Measurements from ENCODE around the gene CHRNB4. TPM values are rescaled to one million over a fixed set of nuclear protein-coding genes. Genes with fewer than 3 reads are reported as not detected.
"Not testable (repeated sequence)": the region's sequence is repeated elsewhere in the genome, so short reads cannot be mapped to it uniquely, and the experiment has no call there.

Gene CHRNB4
- polyA plus RNA-seq, 4 donors: 2.9 to 3.5 (median 3.1) TPM

DNA sequence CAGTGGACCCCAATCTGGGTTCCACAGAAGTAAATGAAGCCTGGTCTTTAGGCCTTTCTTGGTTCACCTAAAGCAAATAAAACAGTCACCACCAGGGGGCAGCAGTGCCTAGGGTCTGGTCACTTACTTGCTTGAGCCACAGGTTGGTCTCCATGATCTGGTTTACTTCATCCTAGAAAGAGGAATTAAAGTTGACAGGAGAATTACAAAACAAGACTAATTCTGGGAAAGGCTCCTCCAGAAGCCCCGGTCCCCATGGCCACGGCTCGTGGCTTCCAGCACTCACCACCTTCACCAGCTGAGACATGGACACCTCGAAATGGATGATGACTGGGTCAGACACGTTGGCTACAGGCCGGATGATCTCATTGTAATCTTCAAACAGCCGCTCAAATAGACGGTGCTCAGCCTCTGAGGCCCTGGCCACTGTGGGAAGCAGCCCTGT, 22.5 kb downstream of the CHRNB4 start:
- peak; percentile 75 to 85 (median 83) for DNase-seq (ENCODE audit: low read depth in 4 of 4, low spot score in 3 of 4)

DNA sequence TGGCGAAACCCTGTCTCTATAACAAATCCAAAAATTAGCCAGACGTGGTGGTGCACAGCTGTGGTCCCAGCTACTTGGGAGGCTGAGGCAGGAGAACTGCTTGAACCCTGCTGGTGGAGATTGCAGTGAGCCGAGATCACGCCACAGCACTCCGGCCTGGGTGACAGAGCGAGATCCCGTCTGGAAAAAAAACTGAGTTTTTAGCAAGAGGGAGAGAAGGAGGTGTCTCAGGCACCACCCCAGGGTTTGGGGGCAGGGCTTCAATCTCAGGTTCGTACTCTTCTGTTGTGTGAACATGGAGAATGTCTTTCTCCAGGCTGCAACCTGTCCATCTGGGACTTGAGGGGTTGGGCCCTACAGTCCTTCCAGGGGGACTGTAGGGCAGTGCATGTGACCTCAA, 22.9 kb downstream of the CHRNB4 start:
- DNase-seq (ENCODE audit: low read depth in 4 of 4, low spot score in 3 of 4): no peak

DNA sequence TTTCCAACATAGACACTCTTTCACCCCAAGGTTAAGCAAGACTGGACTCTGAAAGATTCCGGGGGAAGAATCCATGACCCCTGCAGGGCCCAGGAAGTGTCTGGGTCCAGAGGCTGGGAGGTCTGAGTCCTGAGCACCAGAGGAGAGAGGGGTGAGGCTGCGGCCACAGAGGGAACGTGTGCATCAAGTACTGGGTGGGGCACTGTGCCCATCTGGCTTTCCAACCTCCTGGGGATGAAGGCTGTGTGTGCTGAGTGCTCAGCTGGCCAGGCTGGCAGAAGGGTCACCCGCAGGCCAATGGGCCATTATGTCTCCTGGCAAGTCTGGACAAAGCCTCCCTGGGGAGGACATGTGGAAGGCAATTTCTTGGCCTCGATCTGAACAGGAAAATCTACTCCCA, 23.5 kb downstream of the CHRNB4 start:
- DNase-seq (ENCODE audit: low read depth in 4 of 4, low spot score in 3 of 4): no peak

DNA sequence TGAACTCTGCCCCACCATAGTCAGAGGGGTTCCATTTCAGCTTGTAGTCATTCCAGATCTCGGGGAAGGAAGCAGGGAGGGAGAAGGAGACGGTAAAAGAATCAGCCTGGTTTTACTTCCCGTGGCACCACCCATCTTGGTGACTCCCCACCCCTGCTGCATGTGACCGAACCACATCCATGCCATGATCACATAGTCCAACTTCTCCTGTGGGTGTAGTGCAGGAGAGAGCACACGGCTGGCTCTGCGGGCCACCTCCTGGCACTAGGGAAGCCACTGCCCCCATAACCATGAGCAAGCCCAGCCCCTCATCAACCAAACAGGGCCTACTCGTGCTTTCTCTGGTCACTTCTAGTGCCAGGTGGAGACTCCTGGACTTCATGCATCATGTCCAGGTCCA, 23.9 kb downstream of the CHRNB4 start:
- no peak for DNase-seq (ENCODE audit: low read depth in 4 of 4, low spot score in 3 of 4)

DNA sequence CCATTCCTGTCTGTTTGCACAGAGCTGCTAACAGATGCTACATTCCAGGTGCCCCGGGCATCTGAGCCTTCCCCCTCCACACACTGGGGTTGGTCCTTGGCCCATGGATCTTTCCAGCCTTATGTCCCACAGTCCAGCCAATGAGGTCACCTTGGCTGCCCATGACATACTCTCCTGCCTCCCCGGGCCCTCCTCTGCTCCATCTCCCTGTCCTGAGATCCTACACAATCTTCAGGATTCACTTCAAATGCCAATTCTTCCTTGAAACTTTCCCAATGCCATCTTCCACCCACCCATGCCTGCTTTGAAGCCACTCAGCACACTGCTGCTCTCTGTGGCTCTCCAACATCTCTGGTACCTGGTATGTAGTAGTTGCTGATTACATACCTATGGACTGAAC, 24.5 kb downstream of the CHRNB4 start:
- no peak for DNase-seq (ENCODE audit: low read depth in 4 of 4, low spot score in 3 of 4)

DNA sequence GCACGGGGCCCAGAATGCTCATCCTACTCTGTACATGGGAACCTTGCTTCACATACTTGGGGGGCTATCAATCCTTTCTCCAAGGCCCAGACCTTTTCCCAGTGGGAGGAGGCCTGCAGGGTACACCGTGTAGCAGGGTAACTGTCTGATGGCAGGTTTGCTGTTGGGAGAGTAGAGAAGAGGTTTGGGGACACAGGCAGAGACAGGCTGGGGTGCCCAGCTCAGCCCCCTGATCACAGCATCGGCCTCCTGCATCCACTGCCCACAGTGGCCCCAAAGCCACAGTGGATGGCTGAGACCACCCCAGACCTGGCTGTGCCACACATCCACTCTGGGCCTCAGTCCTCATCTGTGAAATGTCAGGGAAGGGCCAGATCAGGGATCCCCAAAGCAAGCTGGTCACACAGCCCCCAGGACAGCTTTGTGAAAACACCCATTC, 25.8 kb downstream of the CHRNB4 start:
- no peak for DNase-seq (ENCODE audit: low read depth in 4 of 4, low spot score in 3 of 4)

DNA sequence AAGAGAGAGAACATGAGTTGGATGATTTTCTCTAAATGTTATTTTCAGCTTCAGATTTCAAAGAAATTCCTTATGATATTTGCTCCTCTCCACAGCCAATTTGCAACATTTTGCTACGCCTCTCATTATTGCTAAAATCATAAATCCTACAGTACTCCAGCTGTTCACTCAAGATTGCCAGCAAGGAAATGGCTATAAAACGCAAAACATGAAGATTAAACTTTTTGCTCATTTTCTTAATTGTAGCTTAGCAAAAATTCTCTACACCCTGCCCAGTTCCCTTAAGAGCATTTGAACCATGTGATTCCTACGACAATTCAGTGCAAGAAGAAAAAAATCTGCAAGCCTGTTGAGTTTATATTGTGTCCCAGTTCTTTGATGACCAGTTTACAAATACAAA, 27.0 kb downstream of the CHRNB4 start:
- DNase-seq (ENCODE audit: low read depth in 4 of 4, low spot score in 3 of 4): no peak

DNA sequence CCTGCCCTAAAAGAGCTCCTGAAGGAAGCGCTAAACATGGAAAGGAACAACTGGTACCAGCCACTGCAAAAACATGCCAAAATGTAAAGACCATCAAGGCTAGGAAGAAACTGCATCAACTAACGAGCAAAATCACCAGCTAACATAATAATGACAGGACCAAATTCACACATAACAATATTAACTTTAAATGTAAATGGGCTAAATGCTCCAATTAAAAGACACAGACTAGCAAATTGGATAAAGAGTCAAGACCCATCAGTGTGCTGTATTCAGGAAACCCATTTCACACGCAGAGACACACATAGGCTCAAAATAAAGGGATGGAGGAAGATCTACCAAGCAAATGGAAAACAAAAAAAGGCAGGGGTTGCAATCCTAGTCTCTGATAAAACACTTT, 31.5 kb downstream of the CHRNB4 start:
- not testable (repeated sequence) for DNase-seq (ENCODE audit: low read depth in 4 of 4, low spot score in 3 of 4)

DNA sequence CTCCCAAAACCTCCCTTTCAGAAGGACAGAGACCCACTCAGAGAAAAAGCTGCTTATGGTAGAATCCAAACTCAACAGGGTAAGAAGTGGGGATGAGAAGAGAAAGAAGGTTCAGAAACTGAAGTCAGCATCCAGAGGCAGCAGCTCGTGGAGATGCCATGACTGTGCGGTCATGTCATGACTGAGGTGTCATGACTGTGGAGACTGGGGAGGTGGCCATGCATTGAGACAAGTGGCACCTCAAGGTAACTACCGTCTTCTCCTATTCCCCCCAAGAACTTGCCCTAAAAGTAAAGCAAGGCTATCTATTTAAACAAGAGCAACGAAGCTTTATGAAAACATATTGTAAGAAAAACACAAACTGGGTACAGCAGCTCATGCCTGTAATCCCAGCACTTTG, 35.3 kb downstream of the CHRNB4 start:
- DNase-seq (ENCODE audit: low read depth in 4 of 4, low spot score in 3 of 4): no peak

DNA sequence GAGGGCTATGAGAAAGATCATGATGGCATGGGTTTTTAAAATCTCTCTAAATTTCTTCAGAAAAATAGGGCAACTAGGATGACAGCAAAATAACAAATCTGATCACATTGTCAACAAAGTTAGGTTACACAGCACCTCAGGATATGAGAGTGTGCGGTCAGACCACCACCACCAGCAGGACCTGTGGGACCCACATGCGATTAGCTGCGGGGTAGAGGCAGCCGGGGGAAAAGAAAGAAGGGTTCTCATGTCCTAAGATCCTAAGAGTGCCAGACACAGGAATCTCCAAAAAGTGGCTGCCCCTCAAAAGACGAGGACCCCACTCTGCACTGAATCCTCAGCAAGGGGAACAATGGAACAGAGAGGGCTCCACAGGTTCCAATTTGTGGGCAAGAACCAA, 35.8 kb downstream of the CHRNB4 start:
- DNase-seq (ENCODE audit: low read depth in 4 of 4, low spot score in 3 of 4): no peak

DNA sequence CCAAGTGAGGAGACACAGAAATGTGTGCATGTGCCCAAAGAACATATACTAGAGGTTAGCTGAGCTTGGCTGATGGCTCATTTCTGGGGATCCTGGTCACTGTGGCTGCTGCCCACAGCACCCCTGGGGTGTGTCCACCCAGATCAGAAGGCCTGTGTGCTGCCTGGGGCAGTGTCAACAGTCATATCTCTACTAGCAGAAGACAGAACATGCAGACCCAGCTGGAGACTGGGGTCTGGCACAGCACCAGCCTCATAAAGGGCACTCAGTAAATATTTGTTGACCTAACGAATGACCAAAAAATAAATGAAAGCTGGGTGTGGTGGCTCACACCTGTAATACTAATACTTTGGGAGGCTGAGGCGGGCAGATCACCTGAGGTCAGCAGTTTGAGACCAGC, 36.6 kb downstream of the CHRNB4 start:
- no peak for DNase-seq (ENCODE audit: low read depth in 4 of 4, low spot score in 3 of 4)

DNA sequence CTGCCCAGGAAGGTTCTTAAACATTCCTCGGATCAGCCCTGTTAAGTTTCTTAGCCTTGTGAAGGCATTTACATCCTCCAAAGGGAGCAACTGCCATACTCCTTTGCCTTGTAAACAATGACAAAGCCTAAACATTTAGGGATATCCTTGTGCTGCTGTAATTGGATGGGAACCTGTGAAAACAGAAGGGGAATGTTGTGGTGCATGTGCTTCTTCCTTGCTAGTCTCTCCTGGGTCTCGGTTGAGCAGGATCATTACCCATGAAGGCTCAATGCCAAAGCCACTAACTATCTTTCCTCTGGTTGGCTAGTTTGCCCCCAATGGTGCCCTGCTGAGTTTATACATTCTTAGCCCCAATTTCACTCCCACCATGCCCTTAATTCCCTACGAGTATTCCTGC, 37.5 kb downstream of the CHRNB4 start:
- DNase-seq (ENCODE audit: low read depth in 4 of 4, low spot score in 3 of 4): no peak

DNA sequence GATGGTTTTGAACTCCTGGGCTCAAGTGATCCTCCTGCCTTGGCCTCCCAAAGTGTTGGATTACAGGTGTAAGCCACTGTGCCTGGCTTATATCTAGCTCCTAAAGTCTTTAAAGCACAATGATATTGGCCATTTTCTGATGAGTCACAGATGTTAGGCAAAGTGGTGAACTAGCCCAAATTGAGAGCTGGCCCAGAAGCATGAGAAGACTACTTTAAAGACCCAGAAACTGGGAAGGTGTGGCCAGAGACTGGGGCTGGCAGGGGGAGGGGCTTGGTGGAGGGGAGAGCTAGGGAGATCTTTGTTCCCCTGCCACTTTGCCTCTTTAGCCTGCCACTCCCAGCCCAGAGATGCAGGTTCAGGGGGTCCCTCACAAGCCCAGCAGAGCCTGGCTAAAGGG, 41.8 kb downstream of the CHRNB4 start:
- no peak for DNase-seq (ENCODE audit: low read depth in 4 of 4, low spot score in 3 of 4)

DNA sequence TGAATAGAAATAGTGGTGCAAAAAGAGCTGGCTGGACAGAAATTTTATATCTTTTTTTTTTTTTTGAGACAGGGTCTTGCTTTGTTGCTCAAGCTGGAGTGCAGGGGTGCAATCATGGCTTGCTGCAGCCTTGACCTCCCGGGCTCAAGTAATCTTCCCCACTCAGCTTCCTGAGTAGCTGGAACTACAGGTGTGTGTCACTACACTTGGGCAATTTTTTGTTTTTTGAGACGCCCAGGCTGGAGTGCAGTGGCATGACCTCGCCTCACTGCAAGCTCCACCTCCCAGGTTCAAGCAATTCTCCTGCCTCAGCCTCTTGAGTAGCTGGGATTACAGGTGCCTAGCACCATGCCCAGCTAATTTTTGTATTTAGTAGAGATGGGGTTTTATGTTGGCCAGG, 42.7 kb downstream of the CHRNB4 start:
- no peak for DNase-seq (ENCODE audit: low read depth in 4 of 4, low spot score in 3 of 4)

DNA sequence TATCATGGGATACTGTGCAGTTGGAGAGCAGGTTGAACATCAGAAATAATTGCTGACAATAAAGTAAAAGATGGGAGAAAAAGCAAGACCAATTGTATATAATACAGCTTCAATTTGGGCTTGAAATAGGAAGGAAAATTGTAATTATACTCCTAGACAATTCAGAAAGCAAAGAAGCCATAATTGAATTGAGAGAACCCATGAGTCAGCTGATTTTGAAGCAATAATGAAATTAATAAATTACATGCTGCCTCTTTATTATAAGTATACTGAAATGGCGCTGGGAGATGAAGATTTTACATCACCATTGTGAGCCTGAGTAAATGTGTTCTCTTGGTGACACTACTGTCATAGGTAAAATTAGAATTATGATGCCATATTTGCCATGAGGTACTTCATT, 43.4 kb downstream of the CHRNB4 start:
- DNase-seq (ENCODE audit: low read depth in 4 of 4, low spot score in 3 of 4): no peak

DNA sequence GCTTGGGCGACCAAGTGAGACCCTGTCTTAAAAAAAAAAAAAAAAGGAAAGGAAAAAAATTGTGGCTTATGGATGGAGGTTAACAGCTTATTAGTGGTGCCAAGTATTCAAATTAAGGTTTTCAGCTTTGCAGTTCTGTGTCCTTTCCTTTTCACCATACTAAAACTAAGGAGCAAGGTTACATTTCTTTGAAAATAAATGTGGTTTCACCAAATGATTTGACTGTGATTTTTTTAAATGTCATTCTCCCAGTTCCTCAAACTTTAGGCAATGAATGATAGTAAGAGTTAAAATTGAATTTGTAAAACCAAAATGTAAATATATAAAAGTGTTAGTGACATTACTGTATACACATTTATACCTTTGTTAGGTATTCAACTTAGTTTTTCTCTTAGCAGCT, 66.1 kb downstream of the CHRNB4 start:
- no peak for DNase-seq (ENCODE audit: low read depth in 4 of 4, low spot score in 3 of 4)

Other genes with a start within 250 kb of the CHRNB4 start
- 10 to 100 TPM; 57.4 to 70.6 (median 67.6) TPM for gene IREB2, start 203.0 kb downstream of the CHRNB4 start, polyA plus RNA-seq (ENCODE audit: insufficient read length in 4 of 4)
- 10 to 100 TPM in 1 of 4 donors, 1 to 10 TPM in 3; 7.0 to 10.3 (median 7.8) TPM for gene HYKK, start 133.6 kb downstream of the CHRNB4 start, polyA plus RNA-seq (ENCODE audit: insufficient read length in 4 of 4)
- 100 to 1,000 TPM; 263 to 294 (median 288) TPM for gene PSMA4, start 100.8 kb downstream of the CHRNB4 start, polyA plus RNA-seq (ENCODE audit: insufficient read length in 4 of 4)
- gene CHRNA5, start 75.7 kb downstream of the CHRNB4 start, polyA plus RNA-seq (ENCODE audit: insufficient read length in 4 of 4): 10 to 100 TPM in 1 of 4 donors, 1 to 10 TPM in 3; 5.8 to 11.1 (median 8.1) TPM
- gene CHRNA3, start 20.2 kb downstream of the CHRNB4 start, polyA plus RNA-seq (ENCODE audit: insufficient read length in 4 of 4): 1 to 10 TPM in 1 of 4 donors, under 1 TPM in 3; 0.72 to 1.7 (median 0.89) TPM
- gene ADAMTS7, start 170.3 kb upstream of the CHRNB4 start, polyA plus RNA-seq (ENCODE audit: insufficient read length in 4 of 4): 10 to 100 TPM; 21.6 to 35.1 (median 23.4) TPM
- gene MORF4L1, start 231.7 kb upstream of the CHRNB4 start, polyA plus RNA-seq (ENCODE audit: insufficient read length in 4 of 4): 100 to 1,000 TPM; 719 to 838 (median 801) TPM